ENCODE measurements around the gene CACNA2D3.

DNA sequence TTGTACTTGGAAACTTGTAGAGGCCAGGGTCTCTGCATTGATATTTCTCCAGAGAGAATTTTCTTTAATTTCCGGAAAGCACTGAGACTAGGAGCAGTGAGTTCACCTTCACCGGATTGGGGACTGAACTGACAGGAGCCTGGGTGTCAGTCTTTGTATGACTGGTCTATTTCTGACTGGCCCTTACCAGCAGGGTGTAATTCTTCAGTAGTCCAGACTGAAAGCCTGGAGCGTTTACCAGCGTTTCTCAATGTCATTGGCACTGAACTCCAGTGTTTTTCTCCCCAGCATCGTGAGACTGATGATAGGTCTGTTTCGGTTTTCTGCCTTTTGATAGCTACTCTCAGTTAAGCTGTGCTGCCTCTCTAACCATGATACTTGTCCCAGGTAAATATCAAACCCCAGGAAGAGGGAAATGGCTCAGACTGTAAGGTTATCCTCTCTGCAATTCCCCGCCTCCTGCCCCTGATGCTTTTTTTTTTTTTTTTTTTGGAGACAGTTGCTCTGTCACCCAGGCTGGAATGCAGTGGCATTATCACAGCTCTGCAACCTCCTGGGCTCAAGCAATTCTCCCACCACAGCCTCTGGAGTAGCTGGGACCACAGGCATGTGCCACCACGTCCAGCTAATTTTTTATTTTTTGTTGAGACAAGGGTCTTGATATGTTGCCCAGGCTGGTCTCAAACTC lies 103.6 kb downstream of the CACNA2D3 start:
- TF ChIP-seq, protein P1, sequence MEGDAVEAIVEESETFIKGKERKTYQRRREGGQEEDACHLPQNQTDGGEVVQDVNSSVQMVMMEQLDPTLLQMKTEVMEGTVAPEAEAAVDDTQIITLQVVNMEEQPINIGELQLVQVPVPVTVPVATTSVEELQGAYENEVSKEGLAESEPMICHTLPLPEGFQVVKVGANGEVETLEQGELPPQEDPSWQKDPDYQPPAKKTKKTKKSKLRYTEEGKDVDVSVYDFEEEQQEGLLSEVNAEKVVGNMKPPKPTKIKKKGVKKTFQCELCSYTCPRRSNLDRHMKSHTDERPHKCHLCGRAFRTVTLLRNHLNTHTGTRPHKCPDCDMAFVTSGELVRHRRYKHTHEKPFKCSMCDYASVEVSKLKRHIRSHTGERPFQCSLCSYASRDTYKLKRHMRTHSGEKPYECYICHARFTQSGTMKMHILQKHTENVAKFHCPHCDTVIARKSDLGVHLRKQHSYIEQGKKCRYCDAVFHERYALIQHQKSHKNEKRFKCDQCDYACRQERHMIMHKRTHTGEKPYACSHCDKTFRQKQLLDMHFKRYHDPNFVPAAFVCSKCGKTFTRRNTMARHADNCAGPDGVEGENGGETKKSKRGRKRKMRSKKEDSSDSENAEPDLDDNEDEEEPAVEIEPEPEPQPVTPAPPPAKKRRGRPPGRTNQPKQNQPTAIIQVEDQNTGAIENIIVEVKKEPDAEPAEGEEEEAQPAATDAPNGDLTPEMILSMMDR (IDR thresholded peaks at IDR 0.05; ENCODE audit: poor library complexity), result no peak
- TF ChIP-seq EZH2phosphoT487 (IDR thresholded peaks at IDR 0.05; ENCODE audit: low read depth, severe bottlenecking, unreplicated experiment), result no peak
- no peak for TF ChIP-seq EZH2 (IDR thresholded peaks at IDR 0.05; ENCODE audit: borderline replicate concordance)

Measured in hepatocyte (in vitro differentiated cells).